Stimulated activated CD4-positive, alpha-beta T cell treated with anti-CD3 and anti-CD28 coated beads, Interleukin-1b, Interleukin-23, amount 100 ng/mL, for 24 hours (primary cell): Measurements from ENCODE around the gene TUBG2.
A peak's percentile ranks its signal among the peaks of the same experiment; 100 is the strongest.
"Not testable (repeated sequence)": the region's sequence is repeated elsewhere in the genome, so short reads cannot be mapped to it uniquely, and the experiment has no call there.

Experiments
- DNase-seq, 4 experiments: peaks; one replicate each; pipeline ENCODE4 v3.0.0-alpha.2; 2020; ENCODE audit warnings: low read depth in 4 of 4, low spot score in 1 of 4

Gene TUBG2

DNA sequence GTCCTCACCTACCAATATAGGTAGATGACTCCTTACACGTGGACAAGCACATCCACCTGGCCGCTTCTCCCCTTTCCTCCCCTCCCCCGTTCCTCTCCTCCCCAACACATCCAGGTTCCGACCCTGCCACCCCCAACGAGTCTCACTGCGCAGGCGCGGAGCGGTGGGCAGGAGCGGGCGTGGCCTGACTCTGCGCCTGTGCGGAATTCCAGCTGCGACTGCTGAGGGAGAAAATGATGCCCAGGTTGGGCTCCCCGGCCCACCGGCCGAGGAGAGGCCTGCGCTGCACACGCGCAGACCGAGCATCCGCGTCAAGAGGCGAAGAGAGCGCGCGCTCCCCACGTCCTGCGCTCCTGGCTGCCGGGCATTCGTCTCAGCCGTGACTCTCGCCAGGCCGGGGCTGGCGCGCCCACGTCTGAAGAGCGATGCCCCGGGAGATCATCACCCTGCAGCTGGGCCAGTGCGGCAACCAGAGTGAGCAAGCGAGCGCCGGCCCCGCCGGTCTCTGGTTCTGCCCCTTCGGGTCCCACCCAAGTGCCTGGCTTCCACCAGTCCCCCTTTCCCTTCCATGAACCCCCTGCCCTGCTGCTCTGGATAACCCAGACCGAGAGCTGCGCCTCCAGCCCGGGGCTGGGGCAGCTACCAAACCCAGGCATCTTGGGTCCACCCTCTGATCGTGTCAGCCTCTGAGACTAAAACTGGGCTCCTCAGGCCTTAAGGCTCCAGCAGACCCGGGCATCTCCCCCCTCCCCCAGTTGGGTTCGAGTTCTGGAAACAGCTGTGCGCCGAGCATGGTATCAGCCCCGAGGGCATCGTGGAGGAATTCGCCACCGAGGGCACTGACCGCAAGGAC is at the start of gene TUBG2:
TSS of gene TUBG2 (plus strand) at position 206 of the 853 bp plus-strand sequence. CDS start at position 426, 220 bp downstream.
- peak in 3 of 4 experiments; percentile 61 to 79 (median 75) for DNase-seq

GRCh38 chr17:42609814-42610801 is 49.0 kb upstream of the TUBG2 start:
- DNase-seq, result peak in 2 of 4 experiments; percentile 8 to 10

- no peak for DNase-seq
Measured at GRCh38 chr17:42612013-42612412, 47.1 kb upstream of the TUBG2 start.

DNA sequence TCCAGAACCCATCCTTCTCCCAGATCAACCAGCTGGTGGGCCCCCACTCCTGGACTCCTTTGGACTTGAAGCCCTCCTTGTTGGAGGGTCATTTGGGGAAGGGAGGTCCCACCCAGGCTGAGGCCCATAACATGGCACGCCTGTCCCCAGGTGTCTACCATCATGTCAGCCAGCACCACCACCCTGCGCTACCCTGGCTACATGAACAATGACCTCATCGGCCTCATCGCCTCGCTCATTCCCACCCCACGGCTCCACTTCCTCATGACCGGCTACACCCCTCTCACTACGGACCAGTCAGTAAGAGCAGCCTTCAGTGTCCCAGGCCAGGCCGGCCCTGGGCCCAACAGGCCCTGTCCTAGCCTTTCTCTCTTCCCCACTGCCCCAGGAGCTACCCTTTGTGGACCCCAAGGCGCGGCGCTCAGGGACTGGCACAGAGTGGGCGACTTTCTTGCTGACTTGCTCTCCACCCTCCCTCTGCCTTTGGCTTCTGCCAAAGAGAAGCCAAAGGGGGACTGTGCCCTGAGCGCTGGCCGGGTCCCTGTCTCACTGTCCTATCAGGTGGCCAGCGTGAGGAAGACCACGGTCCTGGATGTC is 45.3 kb upstream of the TUBG2 start:
- no peak for DNase-seq

GRCh38 chr17:42617956-42618431 is 41.1 kb upstream of the TUBG2 start:
- DNase-seq, result no peak

- DNase-seq, result no peak
Measured at GRCh38 chr17:42618442-42619150, 40.5 kb upstream of the TUBG2 start.

DNA sequence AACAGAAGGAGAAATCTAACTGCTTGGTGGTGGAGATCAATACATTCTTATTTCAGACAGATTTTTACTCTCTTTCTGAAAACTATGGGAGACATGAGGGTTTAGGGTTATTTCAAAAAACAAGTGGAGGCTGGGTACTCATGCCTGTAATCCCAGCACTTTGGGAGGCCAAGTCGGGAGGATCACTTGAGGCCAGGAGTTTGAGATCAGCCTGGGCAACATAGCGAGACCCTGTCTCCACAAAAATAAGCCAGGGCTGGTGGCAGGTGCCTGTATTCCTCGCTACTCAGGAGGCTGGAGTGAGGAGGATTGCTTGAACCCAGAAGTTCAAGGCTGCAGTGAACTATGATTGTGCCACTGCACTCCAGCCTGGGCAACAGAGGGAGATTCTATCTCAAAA is 37.1 kb upstream of the TUBG2 start:
- DNase-seq, result not testable (repeated sequence)

DNA sequence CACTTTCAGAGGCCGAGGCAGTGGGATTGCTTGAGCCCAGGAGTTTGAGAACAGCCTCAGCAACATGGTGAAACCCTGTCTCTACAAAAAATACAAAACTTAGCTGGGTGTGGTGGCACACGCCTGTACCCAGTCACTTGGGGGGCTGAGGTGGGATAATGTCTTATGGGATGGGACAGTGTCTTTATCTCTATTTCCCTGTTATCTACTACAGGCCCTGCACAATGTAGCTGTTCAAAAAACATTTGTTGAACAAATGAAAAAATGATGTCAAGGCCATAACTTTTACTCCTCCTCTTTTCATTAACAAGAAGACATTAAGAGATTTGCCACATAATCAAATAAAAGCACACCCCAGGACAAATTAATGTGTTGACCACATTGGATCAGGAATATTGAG is 35.8 kb upstream of the TUBG2 start:
- DNase-seq, result no peak

DNA sequence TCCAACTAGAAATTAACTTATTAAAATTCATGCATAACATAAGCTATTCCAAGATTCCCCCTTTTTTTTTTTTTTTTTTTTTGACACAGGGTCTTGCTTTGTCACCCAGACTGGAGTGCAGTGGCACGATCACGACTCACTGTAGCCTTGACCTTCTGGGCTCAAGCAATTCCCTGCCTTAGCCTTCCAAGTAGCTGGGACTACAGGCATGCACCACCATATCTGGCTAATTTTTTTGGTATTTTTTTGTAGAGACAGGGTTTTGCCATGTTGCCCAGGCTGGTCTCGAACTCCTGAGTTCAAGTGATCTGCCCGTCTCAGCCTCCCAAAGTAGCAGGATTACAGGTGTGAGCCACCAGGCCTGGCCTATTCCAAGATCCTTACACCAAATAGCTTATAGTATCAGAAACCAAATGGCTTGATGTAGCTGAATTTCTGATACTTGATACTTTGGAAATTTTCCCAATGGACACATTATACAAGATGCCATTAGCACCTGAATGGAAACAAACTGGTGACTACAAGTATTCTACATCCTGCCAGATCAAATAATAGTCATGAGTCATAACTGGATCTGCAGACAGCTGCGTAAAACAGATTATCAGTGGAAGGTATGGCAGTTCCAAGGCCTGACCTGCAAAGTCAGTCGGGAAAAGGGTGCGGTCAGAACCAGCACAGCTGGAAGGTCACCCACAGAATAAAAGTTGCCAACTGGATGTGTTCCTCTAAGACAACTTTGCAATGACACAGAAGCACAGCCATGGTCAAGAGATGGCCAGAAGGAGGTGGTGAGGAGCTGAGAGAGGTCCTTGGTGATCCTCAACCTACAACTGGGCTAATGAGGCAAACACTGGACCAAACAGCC is 35.1 kb upstream of the TUBG2 start:
- DNase-seq, result no peak

GRCh38 chr17:42627032-42627764 is 31.9 kb upstream of the TUBG2 start:
- not testable (repeated sequence) for DNase-seq

DNA sequence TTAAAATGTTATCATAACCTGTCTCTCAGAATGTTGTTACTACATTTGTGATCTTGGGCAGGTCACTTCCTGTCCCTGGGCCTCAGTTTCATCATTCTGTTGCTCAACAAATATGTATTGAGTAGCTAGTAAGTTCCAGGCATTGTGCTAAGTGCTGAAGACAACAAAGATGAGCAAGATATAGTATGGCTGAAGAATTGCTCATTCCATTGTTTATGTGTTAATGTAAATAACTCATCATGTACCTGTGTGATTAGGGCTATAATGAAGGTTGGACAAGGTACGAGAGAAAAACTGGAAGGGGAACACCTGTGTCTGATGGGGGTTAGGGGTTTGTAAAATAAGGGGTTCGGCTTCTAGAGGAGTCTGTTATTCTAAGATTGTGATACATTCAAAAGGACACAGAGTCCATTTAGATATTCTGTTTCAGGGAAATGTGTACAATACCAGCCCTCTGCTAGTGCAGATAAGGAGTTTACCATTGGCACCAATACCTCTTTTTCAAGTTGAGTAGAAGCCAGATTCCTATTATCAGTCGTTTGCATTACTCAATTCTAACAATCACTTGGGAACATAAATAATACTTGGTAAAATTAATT is 29.6 kb upstream of the TUBG2 start:
- DNase-seq, result no peak

DNA sequence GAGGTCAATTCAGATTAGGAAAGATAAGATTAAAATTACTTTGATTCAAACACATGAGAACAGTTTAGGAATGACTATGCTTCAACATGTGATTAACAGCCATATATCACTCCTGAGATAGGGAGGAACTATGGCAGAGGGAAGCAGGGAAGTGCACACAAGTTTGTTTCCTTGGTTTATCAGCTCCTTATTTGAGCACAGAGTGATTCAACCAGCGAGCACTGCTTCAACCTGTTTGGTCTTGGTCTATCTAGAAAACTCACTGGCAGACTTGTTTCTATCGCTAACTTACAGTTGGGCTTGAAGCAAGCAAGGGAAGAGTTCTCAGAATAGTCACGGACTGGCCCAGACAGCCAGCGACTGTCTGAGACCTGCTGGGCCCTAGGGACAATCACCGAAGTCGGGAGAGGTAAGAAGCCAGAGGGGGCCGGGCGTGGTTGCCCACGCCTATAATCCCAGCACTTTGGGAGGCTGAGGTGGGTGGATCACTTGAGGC is 26.1 kb upstream of the TUBG2 start:
- no peak for DNase-seq

GRCh38 chr17:42639525-42640113 is 19.5 kb upstream of the TUBG2 start:
- no peak for DNase-seq

GRCh38 chr17:42640121-42640520 is 19.0 kb upstream of the TUBG2 start:
- DNase-seq, result no peak

DNA sequence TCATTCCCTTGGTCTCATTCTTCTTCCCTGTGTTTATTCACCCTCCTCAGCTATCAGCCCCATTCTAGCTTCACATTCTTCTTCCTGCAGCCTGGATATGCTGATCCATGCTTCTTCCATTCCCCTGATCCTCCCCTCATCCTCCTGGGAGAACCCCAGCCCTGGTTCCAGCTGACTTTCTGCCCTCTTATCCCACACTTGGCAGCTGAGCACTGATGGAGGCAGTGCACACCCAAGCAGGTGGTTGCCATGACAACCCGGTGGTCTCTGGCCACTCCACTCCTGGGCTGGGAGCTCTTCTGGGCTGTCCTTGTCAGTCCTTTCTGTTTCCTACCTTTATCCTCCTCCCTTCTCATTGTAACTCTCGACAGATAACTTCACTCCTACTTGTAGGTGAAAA is 16.7 kb upstream of the TUBG2 start:
- DNase-seq, result no peak

- no peak for DNase-seq
Measured at GRCh38 chr17:42647778-42648177, 11.3 kb upstream of the TUBG2 start.

GRCh38 chr17:42651392-42651791 is 7.7 kb upstream of the TUBG2 start:
- DNase-seq, result no peak
